K562 (cell line): ENCODE measurements around the gene FOXM1. TPM values are rescaled to one million over a fixed set of nuclear protein-coding genes. Genes with fewer than 3 reads are reported as not detected.
"Not testable (repeated sequence)": the region's sequence is repeated elsewhere in the genome, so short reads cannot be mapped to it uniquely, and the experiment has no call there.

Source experiments
- ATAC-seq: fragments of 200-7000 bp; cut with Tn5 transposase; 3 replicates; pipeline ENCODE4 v1.9.1; 2020; ENCODE audit warnings: moderate library complexity
- BruUV-seq: library from RNA; stranded (reverse); fragments of 400-500 nt; replicated peaks from 2 replicates; lab custom pipeline; 2021; lab: Mats Ljungman, UMichigan
- CTCF ChIA-PET: fragments of 300-600 bp; formaldehyde crosslinking; extraction: SDS; loops from one replicate; lab custom pipeline; 2021; ENCODE audit warnings: low intra/inter-chr PET ratio; lab: Yijun Ruan, JAX
- POLR2A ChIA-PET: fragments of 300-600, 350-650 bp; sonication (Branson Sonifier 250); formaldehyde crosslinking; extraction: SDS; loops from one replicate; lab custom pipeline; 2021; ENCODE audit warnings: antibody characterized with exemption, inconsistent platforms; lab: Yijun Ruan, JAX
- DNase-seq, 4 experiments: peaks; one replicate each; pipeline versions ENCODE4 v3.0.0 to v3.0.0-alpha.2; 2011 to 2018; ENCODE audit warnings: low spot score in 3 of 4, mixed read lengths in 3 of 4; ENCODE audit errors: extremely low read depth in 1 of 4
- FAIRE-seq: peaks from 2 replicates; lab custom pipeline; 2011; peaks lifted over from hg19 to GRCh38; lab: Jason Lieb, UNC
- H2AFZ ChIP-seq: 2 replicates; pipeline ENCODE4 v1.6.0; 2011; ENCODE audit warnings: low read depth, low read length, control low read depth, inconsistent platforms
- H3K27ac ChIP-seq: fragments of 200-600 bp; 3 replicates; pipeline ENCODE4 v1.8.0; 2011; ENCODE audit warnings: low read depth, mild to moderate bottlenecking, control low read depth, inconsistent platforms, low read length, moderate library complexity, mixed read lengths; ENCODE audit errors: extremely low read depth
- H3K27me3 ChIP-seq, 2 experiments: fragments of 300-600 bp in 1 of 2; 2 replicates in 1 of 2; 3 replicates in 1 of 2; pipeline versions ENCODE4 v1.6.0 to v1.8.0; 2011; ENCODE audit warnings: inconsistent platforms in 2 of 2, low read length in 2 of 2, mild to moderate bottlenecking in 1 of 2, mixed read lengths in 1 of 2, moderate library complexity in 1 of 2; ENCODE audit not compliant: control insufficient read depth in 2 of 2, insufficient read depth in 2 of 2
- H3K36me3 ChIP-seq: fragments of 300-600 bp; 3 replicates; pipeline ENCODE4 v1.8.0; 2011; ENCODE audit warnings: mild to moderate bottlenecking, low read length, inconsistent platforms; ENCODE audit not compliant: control insufficient read depth, insufficient read depth
- H3K4me1 ChIP-seq, 2 experiments: fragments of 200-600 bp in 1 of 2; replicated peaks in 1 of 2; 2 replicates in 1 of 2; 3 replicates in 1 of 2; pipeline versions ENCODE4 v1.5.1 to v1.8.0; 2011; ENCODE audit warnings: inconsistent platforms in 2 of 2, low read length in 2 of 2, mild to moderate bottlenecking in 1 of 2, mixed read lengths in 1 of 2, moderate library complexity in 1 of 2; ENCODE audit not compliant: control insufficient read depth in 2 of 2, insufficient read depth in 2 of 2
- H3K4me2 ChIP-seq: 2 replicates; pipeline ENCODE4 v1.6.1; 2011; ENCODE audit warnings: low read length, control low read depth, inconsistent platforms, mixed read lengths; ENCODE audit not compliant: insufficient read depth
- H3K4me3 ChIP-seq: fragments of 200-600 bp; sonication (generic), shearing (Covaris generic); 2 replicates; pipeline ENCODE4 v1.5.1; 2016; ENCODE audit warnings: control low read depth, inconsistent platforms
- H3K79me2 ChIP-seq: fragments of 200-600 bp; 3 replicates; pipeline ENCODE4 v1.8.0; 2011; ENCODE audit warnings: low read length, inconsistent platforms; ENCODE audit not compliant: control insufficient read depth, insufficient read depth
- H3K9ac ChIP-seq, 2 experiments: 2 replicates each; pipeline versions ENCODE4 v1.6.0 to v1.6.1; 2011; ENCODE audit warnings: low read depth in 2 of 2, low read length in 2 of 2, control low read depth in 1 of 2, inconsistent platforms in 1 of 2, mild to moderate bottlenecking in 1 of 2, mixed read lengths in 1 of 2; ENCODE audit not compliant: insufficient read depth in 1 of 2
- H3K9me1 ChIP-seq: one replicate; pipeline ENCODE4 v1.6.0; 2011; ENCODE audit warnings: inconsistent platforms, mild to moderate bottlenecking, low read length, moderate library complexity; ENCODE audit not compliant: control insufficient read depth, insufficient read depth
- H3K9me3 ChIP-seq: replicated peaks from 2 replicates; pipeline ENCODE4 v1.5.1; 2011; ENCODE audit warnings: low read depth, low read length, inconsistent platforms; ENCODE audit not compliant: control insufficient read depth, insufficient read depth
- H4K20me1 ChIP-seq: replicated peaks from 2 replicates; pipeline ENCODE4 v1.6.1; 2011; ENCODE audit warnings: low read length, inconsistent platforms, mixed read lengths; ENCODE audit not compliant: control insufficient read depth, insufficient read depth
- ARNT ChIP-seq, 2 experiments: fragments of 450-650 bp; IDR thresholded peaks; 2 replicates each; pipeline ENCODE4 v1.6.1; 2016; ENCODE audit warnings: mild to moderate bottlenecking in 1 of 2
- DPF2 ChIP-seq: fragments of 450-650 bp; IDR thresholded peaks from 2 replicates; pipeline ENCODE4 v1.6.1; 2016
- EGR1 ChIP-seq: fragments of 450-650 bp; conservative IDR thresholded peaks from 2 replicates; pipeline ENCODE4 v1.6.1; 2017; ENCODE audit warnings: mild to moderate bottlenecking
- NFE2L1 ChIP-seq: fragments of 450-650 bp; IDR thresholded peaks from 2 replicates; pipeline ENCODE4 v1.6.1; 2016; ENCODE audit warnings: missing genetic modification characterization, low read depth, mild to moderate bottlenecking, missing compliant biosample characterization, moderate library complexity, borderline replicate concordance
- PYGO2 ChIP-seq: fragments of 450-650 bp; IDR thresholded peaks from 2 replicates; pipeline ENCODE4 v1.6.1; 2016; ENCODE audit warnings: mild to moderate bottlenecking, missing genetic modification characterization, moderate library complexity, missing compliant biosample characterization
- THAP7 ChIP-seq: fragments of 250-450 bp; sonication (Bioruptor Pico); IDR thresholded peaks from 2 replicates; pipeline ENCODE4 v1.5.0; 2021
- ZNF639 ChIP-seq, 2 experiments: fragments of 200-800 bp in 1 of 2; sonication (Bioruptor generic) in 1 of 2; sonication (generic) in 1 of 2; formaldehyde crosslinking in 1 of 2; IDR thresholded peaks in 1 of 2; conservative IDR thresholded peaks in 1 of 2; 2 replicates each; pipeline versions ENCODE4 v1.5.0 to v1.6.1; 2016 to 2020; ENCODE audit warnings: missing compliant biosample characterization in 1 of 2, missing genetic modification characterization in 1 of 2, missing genetic modification reagents in 1 of 2
- WGBS: fragments of 100-300 bp; shearing (Covaris generic); methylation state at CpG from one replicate; pipeline ENCODE4 v1.1.6; 2016; ENCODE audit warnings: low coverage, mixed read lengths; ENCODE audit not compliant: insufficient coverage; ENCODE audit errors: missing lambda C conversion rate; 5-methylcytosine and 5-hydroxymethylcytosine counted together
- in situ Hi-C: fragments of 300-500 bp; cut with MboI; formaldehyde crosslinking; loops from 4 replicates; pipeline ENCODE4 v1.15.0; 2018; ENCODE audit warnings: inconsistent platforms, mixed read lengths
- intact Hi-C: fragments of 100-400 bp; cut with micrococcal nuclease; formaldehyde crosslinking; loops from 2 replicates; pipeline ENCODE4 v1.14.2; 2022
- polyA plus RNA-seq, 8 experiments: library from polyadenylated mRNA; depleted of rRNA in 4 of 8; stranded (reverse) in 5 of 8; unstranded in 3 of 8; fragments of >200 nt; fragmentation: Nextera tagmentation in 2 of 8; fragmentation: Illumina TruSeq in 1 of 8; extraction: Ambion mirVana in 2 of 8; extraction: Trizol in 1 of 8; gene quantifications; 2 replicates each; pipeline versions ENCODE4 v1.2.1 to v1.2.3, GENCODE V29; 2011 to 2014; ENCODE audit warnings: inconsistent platforms in 1 of 8, missing spikeins in 1 of 8
- total RNA-seq, 7 experiments: library from RNA; depleted of rRNA in 6 of 7; stranded (reverse); fragments of >200 nt in 6 of 7; fragmentation: Illumina TruSeq in 2 of 7; extraction: Trizol in 2 of 7; gene quantifications; 2 replicates each; pipeline versions ENCODE4 v1.2.1 to v1.2.3, GENCODE V29; 2011 to 2021; ENCODE audit warnings: low replicate concordance in 1 of 7
- TF ChIP-seq, protein P1 (sequence below): IDR thresholded peaks from 2 replicates; pipeline ENCODE4 v1.6.1; 2011; ENCODE audit warnings: borderline replicate concordance, low read depth, mild to moderate bottlenecking, moderate library complexity, low read length; ENCODE audit not compliant: insufficient read depth, poor library complexity, severe bottlenecking
- TF ChIP-seq, protein P2 (sequence below): sonication (generic); formaldehyde crosslinking; IDR thresholded peaks from 2 replicates; pipeline ENCODE4 v1.8.0; 2022; ENCODE audit warnings: mild to moderate bottlenecking, missing genetic modification reagents

FOXM1 gene
- total and polyA plus RNA-seq, 9 of the 15 experiments (the other 6 are each of a cell fraction or from before 2014, with no cell fraction given) = 8.9 to 46.9 (median 17.2) TPM

DNA sequence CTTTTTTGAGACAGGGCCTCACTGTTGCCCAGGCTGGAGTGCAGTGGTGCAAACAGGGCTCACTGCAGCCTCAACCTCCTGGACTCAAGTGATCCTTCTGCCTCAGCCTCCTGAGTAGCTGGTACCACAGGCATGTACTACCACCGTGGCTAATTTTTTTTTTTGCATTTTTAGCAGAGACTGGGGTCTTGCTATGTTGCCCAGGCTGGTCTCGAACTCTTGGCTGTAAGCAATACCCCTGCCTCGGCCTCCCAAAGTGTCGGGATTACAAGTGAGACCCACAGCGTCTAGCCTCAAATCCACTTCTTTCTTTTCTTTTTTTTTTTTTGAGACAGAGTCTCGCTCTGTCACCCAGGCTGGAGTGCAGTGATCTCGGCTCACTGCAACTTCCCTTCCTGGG is 13.6 kb downstream of the FOXM1 start:
- H3K27me3 ChIP-seq, CTCF ChIA-PET, H2AFZ ChIP-seq, in situ Hi-C loops, H3K27ac ChIP-seq, H3K9ac ChIP-seq, H3K4me2 ChIP-seq, DNase-seq, H3K4me1 ChIP-seq, ATAC-seq, H3K79me2 ChIP-seq, FAIRE-seq, intact Hi-C loops, H3K9me3 ChIP-seq, H4K20me1 ChIP-seq, H3K4me3 ChIP-seq, H3K9me1 ChIP-seq, BruUV-seq: not testable (repeated sequence)
- POLR2A ChIA-PET = interaction anchor here (1.2 kb wide), 1 partner anchor 10 kb away, joined by 6 read pairs; no protein-coding TSS in a partner anchor
- H3K36me3 ChIP-seq = peaks cover 74% of the 10 kb centered on the region; the same call in 2 of the 3 replicates
- 77% methylated on average over 4 of the region's 7 CpGs for WGBS

DNA sequence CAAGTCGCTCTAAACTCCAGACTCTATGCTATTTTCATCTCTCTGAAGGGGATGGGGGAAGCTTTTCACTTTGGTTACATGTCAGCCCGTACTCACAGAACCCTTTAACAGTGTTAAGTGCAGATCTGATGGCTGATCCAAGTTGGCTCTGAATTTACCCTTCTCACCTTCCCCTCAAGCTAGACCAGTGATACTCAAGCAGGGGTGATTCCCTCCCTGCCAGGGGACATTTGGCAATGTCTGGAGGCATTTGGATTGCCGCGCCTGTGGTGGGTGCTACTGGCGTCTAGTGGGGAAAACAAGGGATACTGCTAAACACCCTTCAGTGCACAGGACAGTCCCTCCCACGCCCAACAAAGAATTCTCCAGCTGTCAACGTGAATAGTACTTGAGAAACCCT is 14.1 kb downstream of the FOXM1 start:
- FAIRE-seq (no peak), DNase-seq (no peak), ATAC-seq (no peak)
- in situ Hi-C loops = no loop called here
- Histone ChIP-seq H3K4me1 (no peaks in the 10 kb centered on the region), H2AFZ (no peak overlapping the region), H3K27ac (no peak overlapping the region), H3K36me3 (peaks cover 74% of the 10 kb centered on the region; the same call in 2 of the 3 replicates), H3K4me2 (no peak overlapping the region), H3K27me3 (no peaks in the 10 kb centered on the region), H3K4me3 (no peak overlapping the region), H3K9ac (no peak overlapping the region), H3K9me1 (no peaks in the 10 kb centered on the region), H4K20me1 (no peaks in the 10 kb centered on the region; the same call in 1 of the 2 replicates), H3K9me3 (no peaks in the 10 kb centered on the region), H3K79me2 (no peaks in the 10 kb centered on the region)
- ChIA-PET CTCF (no interaction called here), POLR2A (interaction anchor here (0.6 kb wide), 1 partner anchor 14 kb away, joined by 3 read pairs; no protein-coding TSS in a partner anchor)
- BruUV-seq = no TSS peak
- intact Hi-C loops = no loop called here
- whole genome bisulfite sequencing = 87% methylated on average over 7 of the region's 7 CpGs
- TF ChIP-seq ZNF639 (CRISPR knock-in tag; conservative IDR thresholded peaks at IDR 0.05 in 1 of 2, IDR thresholded peaks at IDR 0.05 in 1 of 2) (no peak), PYGO2 (tag) (no peak), DPF2 (no peak), NFE2L1 (tag) (no peak), EGR1 (no peak), ARNT (IDR thresholded peaks at IDR 0.05) (no peak), THAP7 (no peak)
- TF ChIP-seq, protein P1, sequence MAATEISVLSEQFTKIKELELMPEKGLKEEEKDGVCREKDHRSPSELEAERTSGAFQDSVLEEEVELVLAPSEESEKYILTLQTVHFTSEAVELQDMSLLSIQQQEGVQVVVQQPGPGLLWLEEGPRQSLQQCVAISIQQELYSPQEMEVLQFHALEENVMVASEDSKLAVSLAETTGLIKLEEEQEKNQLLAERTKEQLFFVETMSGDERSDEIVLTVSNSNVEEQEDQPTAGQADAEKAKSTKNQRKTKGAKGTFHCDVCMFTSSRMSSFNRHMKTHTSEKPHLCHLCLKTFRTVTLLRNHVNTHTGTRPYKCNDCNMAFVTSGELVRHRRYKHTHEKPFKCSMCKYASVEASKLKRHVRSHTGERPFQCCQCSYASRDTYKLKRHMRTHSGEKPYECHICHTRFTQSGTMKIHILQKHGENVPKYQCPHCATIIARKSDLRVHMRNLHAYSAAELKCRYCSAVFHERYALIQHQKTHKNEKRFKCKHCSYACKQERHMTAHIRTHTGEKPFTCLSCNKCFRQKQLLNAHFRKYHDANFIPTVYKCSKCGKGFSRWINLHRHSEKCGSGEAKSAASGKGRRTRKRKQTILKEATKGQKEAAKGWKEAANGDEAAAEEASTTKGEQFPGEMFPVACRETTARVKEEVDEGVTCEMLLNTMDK = no peak
- TF ChIP-seq, protein P2, sequence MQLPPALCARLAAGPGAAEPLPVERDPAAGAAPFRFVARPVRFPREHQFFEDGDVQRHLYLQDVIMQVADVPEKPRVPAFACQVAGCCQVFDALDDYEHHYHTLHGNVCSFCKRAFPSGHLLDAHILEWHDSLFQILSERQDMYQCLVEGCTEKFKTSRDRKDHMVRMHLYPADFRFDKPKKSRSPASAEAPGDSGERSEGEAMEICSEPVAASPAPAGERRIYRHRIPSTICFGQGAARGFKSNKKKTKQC = no peak
